Caco-2 (cell line): ENCODE data around the gene NDST3. TPM values are rescaled to one million over a fixed set of nuclear protein-coding genes. Genes with fewer than 3 reads are reported as not detected.

Experiments
- BruUV-seq: library from RNA; stranded (reverse); fragments of 400-500 nt; replicated peaks from 2 replicates; lab custom pipeline; 2021; lab: Mats Ljungman, UMichigan
- CTCF ChIA-PET: fragments of 300-600 bp; sonication (Branson Sonifier 250); formaldehyde crosslinking; loops from one replicate; lab custom pipeline; 2022; ENCODE audit warnings: antibody characterized with exemption; lab: Charles Lee
- POLR2A ChIA-PET: fragments of 300-600 bp; sonication (Branson Sonifier 250); formaldehyde crosslinking; loops from one replicate; lab custom pipeline; 2022; ENCODE audit warnings: antibody characterized with exemption; lab: Charles Lee
- DNase-seq, 2 experiments: peaks; one replicate each; pipeline versions ENCODE4 v3.0.0 to v3.0.0-alpha.2; 2020 to 2022
- H3K27me3 ChIP-seq: replicated peaks from 2 replicates; pipeline ENCODE4 v1.6.0; 2011; ENCODE audit warnings: low read length; ENCODE audit not compliant: control insufficient read depth, insufficient read depth
- H3K36me3 ChIP-seq: 2 replicates; pipeline ENCODE4 v1.5.1; 2011; ENCODE audit warnings: low read length; ENCODE audit not compliant: control insufficient read depth, insufficient read depth
- H3K4me1 ChIP-seq: fragments of 250-450 bp; sonication (Bioruptor Pico); 2 replicates; pipeline ENCODE4 v1.5.1; 2020; ENCODE audit warnings: mild to moderate bottlenecking
- H3K4me3 ChIP-seq: 2 replicates; pipeline ENCODE4 v1.5.1; 2011; ENCODE audit warnings: low read depth, mild to moderate bottlenecking, control low read depth, low read length
- H3K9me3 ChIP-seq: fragments of 250-450 bp; sonication (Bioruptor Pico); 2 replicates; pipeline ENCODE4 v1.5.1; 2020; ENCODE audit warnings: mild to moderate bottlenecking, moderate library complexity
- H3K27ac Mint-ChIP-seq: one replicate; pipeline ENCODE4 v1.8.0; 2022; ENCODE audit warnings: mixed read lengths; ENCODE audit not compliant: unreplicated experiment
- H3K27me3 Mint-ChIP-seq: one replicate; pipeline ENCODE4 v1.8.0; 2022; ENCODE audit warnings: mixed read lengths; ENCODE audit not compliant: insufficient read depth, unreplicated experiment
- H3K36me3 Mint-ChIP-seq: one replicate; pipeline ENCODE4 v1.8.0; 2022; ENCODE audit warnings: mild to moderate bottlenecking, mixed read lengths; ENCODE audit not compliant: insufficient read depth, unreplicated experiment
- H3K4me1 Mint-ChIP-seq: one replicate; pipeline ENCODE4 v1.8.0; 2022; ENCODE audit warnings: low read depth, mixed read lengths; ENCODE audit not compliant: unreplicated experiment
- H3K4me3 Mint-ChIP-seq: one replicate; pipeline ENCODE4 v1.8.0; 2022; ENCODE audit warnings: mild to moderate bottlenecking, moderate library complexity, mixed read lengths; ENCODE audit not compliant: unreplicated experiment
- H3K9me3 Mint-ChIP-seq: one replicate; pipeline ENCODE4 v1.8.0; 2022; ENCODE audit warnings: mixed read lengths; ENCODE audit not compliant: unreplicated experiment
- CTCF ChIP-seq, 2 experiments: fragments of 200-600 bp in 1 of 2; IDR thresholded peaks; 1 replicate in 1 of 2; 2 replicates in 1 of 2; pipeline versions ENCODE4 v1.5.1 to v1.8.0; 2011 to 2022; ENCODE audit warnings: antibody characterized with exemption in 1 of 2, control low read depth in 1 of 2, inconsistent platforms in 1 of 2, low read depth in 1 of 2, low read length in 1 of 2, mild to moderate bottlenecking in 1 of 2, moderate library complexity in 1 of 2; ENCODE audit not compliant: insufficient read depth in 1 of 2, severe bottlenecking in 1 of 2, unreplicated experiment in 1 of 2
- intact Hi-C: fragments of 100-400 bp; cut with micrococcal nuclease; formaldehyde crosslinking; loops from one replicate; pipeline ENCODE4 v1.10.0; 2022; ENCODE audit not compliant: unreplicated experiment
- total RNA-seq: library from RNA; stranded (reverse); gene quantifications from 2 replicates; pipeline ENCODE4 v1.2.3, GENCODE V29; 2022

NDST3 gene
- total RNA-seq, 1 experiment from 2014 or later: not detected

GRCh38 chr4:118249890-118250289, 215.6 kb downstream of the NDST3 start:
- no peaks in the 10 kb centered on the region for H3K4me1 Mint-ChIP-seq
- H3K27me3 ChIP-seq: no peaks in the 10 kb centered on the region
- DNase-seq: no peak
- no peaks in the 10 kb centered on the region for H3K27me3 Mint-ChIP-seq
- H3K9me3 ChIP-seq: no peaks in the 10 kb centered on the region
- H3K27ac Mint-ChIP-seq: no peak overlapping the region
- intact Hi-C loops: no loop called here
- no peaks in the 10 kb centered on the region for H3K9me3 Mint-ChIP-seq
- ChIA-PET POLR2A (no interaction called here), CTCF (no interaction called here)
- H3K4me1 ChIP-seq: no peaks in the 10 kb centered on the region
- no peak for TF ChIP-seq CTCF (IDR thresholded peaks at IDR 0.05; ENCODE audit: insufficient read depth in 1 of 2, low read depth in 1 of 2, low read length in 1 of 2, severe bottlenecking in 1 of 2, unreplicated experiment in 1 of 2)
- H3K4me3 Mint-ChIP-seq: no peak overlapping the region
- BruUV-seq: no TSS peak
- no peaks in the 10 kb centered on the region for H3K36me3 Mint-ChIP-seq
- H3K36me3 ChIP-seq: no peaks in the 10 kb centered on the region
- H3K4me3 ChIP-seq: no peak overlapping the region

- Histone ChIP-seq H3K9me3 (no peaks in the 10 kb centered on the region), H3K4me1 (no peaks in the 10 kb centered on the region), H3K27me3 (no peaks in the 10 kb centered on the region), H3K36me3 (no peaks in the 10 kb centered on the region), H3K4me3 (no peak overlapping the region)
- Mint-ChIP-seq H3K36me3 (no peaks in the 10 kb centered on the region), H3K4me1 (no peaks in the 10 kb centered on the region), H3K27ac (no peak overlapping the region), H3K9me3 (no peaks in the 10 kb centered on the region), H3K4me3 (no peak overlapping the region), H3K27me3 (peaks cover 3% of the 10 kb centered on the region)
- no peak for DNase-seq
- CTCF ChIA-PET: no interaction called here
- BruUV-seq: no TSS peak
- TF ChIP-seq CTCF (IDR thresholded peaks at IDR 0.05; ENCODE audit: insufficient read depth in 1 of 2, low read depth in 1 of 2, low read length in 1 of 2, severe bottlenecking in 1 of 2, unreplicated experiment in 1 of 2): no peak
- POLR2A ChIA-PET: no interaction called here
- intact Hi-C loops: no loop called here
Measured at GRCh38 chr4:118254368-118254767, 220.1 kb downstream of the NDST3 start.

- Histone ChIP-seq H3K4me3 (no peak overlapping the region), H3K9me3 (no peaks in the 10 kb centered on the region), H3K27me3 (no peaks in the 10 kb centered on the region), H3K36me3 (no peaks in the 10 kb centered on the region), H3K4me1 (no peaks in the 10 kb centered on the region)
- Mint-ChIP-seq H3K27ac (no peak overlapping the region), H3K4me1 (no peaks in the 10 kb centered on the region), H3K27me3 (peaks cover 9% of the 10 kb centered on the region), H3K36me3 (no peaks in the 10 kb centered on the region), H3K4me3 (no peak overlapping the region), H3K9me3 (no peaks in the 10 kb centered on the region)
- no TSS peak for BruUV-seq
- TF ChIP-seq CTCF (IDR thresholded peaks at IDR 0.05; ENCODE audit: insufficient read depth in 1 of 2, low read depth in 1 of 2, low read length in 1 of 2, severe bottlenecking in 1 of 2, unreplicated experiment in 1 of 2): no peak
- DNase-seq: no peak
- ChIA-PET POLR2A (no interaction called here), CTCF (no interaction called here)
- intact Hi-C loops: no loop called here
Measured at GRCh38 chr4:118259111-118259510, 224.8 kb downstream of the NDST3 start.
